GM21723 (cell line): ENCODE measurements around the gene C19orf33.
A peak's percentile ranks its signal among the peaks of the same experiment; 100 is the strongest.
"Not testable (repeated sequence)": the region's sequence is repeated elsewhere in the genome, so short reads cannot be mapped to it uniquely, and the experiment has no call there.

Experiments used
- ATAC-seq: cut with Tn5 transposase; IDR thresholded peaks from one replicate; pipeline ENCODE4 v1.9.1; 2021; ENCODE audit warnings: mild to moderate bottlenecking, moderate library complexity; ENCODE audit not compliant: unreplicated experiment

The C19orf33 gene

DNA sequence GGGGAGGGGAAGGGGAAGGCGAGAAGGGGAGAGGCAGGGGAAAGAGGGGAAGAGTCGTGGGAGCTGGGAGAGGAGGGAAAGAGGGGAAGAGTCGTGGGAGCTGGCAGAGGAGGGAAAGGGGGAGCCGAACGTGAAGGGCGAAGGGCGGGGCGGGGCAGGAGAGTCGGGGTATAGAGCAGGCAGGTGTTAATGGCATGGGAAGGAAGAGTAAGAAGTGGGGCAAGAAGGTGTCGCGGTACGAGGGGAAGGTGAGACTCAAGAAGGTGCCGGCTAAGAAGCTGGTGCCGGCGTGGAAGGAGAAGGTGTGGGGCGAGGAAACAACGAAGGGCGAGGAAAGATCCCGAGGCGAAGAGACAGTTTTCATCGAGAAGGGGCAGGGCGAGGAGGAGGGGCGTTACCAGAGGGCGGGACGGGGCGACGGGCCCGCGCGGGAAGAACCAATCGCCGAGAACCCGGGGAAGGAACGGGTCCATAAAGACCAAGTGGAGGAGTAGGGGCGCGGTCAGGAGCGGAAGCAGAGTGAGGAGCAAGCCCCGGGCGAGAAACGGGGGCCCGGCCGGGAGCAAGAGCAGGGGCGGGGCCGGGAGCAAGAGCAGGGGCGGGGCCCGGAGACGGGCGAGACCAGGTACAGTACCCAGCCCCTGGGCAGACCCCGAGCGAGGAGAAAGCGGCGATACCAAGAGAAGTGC is 32.0 kb downstream of the C19orf33 start:
- ATAC-seq, result peak; percentile 73

DNA sequence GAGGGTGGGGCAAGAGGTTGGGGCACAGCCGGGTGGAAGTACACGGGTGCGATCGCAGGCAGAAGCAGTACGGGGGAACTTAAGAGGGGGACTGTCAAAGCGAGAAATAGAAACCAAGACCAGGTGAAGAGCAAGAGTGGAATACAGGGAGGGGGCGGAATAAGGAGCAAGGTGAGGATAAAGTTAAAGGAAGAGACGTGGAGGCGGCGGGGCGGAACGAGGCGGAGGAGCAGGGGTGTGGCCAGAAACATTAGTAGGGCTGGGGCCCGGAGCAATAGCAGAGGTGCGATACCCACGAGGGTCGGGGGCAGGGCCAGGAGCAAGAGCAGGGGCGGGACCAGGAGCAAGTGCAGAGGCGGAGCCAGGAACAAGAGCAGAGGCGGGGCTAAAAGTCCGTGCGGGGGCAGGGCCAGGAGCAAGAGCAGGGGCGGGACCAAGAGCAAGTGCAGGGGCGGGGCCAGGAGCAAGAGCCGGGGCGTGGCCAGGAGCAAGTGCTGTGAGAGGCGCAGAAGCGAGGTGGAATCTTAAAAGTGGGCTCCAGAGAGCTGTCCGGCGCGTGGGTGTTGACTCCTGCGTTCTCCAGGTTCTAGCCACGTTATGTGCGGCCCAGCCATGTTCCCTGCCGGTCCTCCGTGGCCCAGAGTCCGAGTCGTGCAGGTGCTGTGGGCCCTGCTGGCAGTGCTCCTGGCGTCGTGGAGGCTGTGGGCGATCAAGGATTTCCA is 32.7 kb downstream of the C19orf33 start:
- ATAC-seq, result peak; percentile 44

DNA sequence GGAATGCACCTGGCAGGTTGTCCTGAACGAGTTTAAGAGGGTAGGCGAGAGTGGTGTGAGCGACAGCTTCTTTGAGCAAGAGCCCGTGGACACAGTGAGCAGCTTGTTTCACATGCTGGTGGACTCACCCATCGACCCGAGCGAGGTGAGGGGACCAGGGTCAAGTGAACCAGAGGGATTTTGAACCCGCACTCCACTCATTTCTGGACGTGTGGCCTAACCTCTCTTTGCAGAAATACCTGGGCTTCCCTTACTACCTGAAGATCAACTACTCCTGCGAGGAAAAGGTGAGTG is 33.3 kb downstream of the C19orf33 start:
- no peak for ATAC-seq

DNA sequence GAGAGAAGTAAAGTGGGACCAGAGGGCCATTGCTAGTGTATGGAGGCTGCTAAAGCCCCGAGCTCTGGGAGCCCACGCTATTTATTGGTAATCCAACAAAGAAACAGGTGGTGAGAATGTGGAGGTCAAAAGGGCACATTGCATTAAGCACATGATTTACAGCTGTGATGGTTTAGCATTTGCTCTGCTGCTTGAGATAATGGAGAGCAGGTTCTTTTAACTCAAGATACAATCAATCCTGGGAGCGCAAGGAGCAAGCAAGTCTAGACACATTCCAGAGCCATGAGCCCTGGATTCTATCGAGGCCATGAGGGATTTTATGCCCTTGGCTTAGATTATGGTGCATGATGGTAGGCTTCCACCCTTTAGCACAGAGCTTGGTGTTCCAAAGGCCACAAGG is 35.0 kb downstream of the C19orf33 start:
- not testable (repeated sequence) for ATAC-seq

DNA sequence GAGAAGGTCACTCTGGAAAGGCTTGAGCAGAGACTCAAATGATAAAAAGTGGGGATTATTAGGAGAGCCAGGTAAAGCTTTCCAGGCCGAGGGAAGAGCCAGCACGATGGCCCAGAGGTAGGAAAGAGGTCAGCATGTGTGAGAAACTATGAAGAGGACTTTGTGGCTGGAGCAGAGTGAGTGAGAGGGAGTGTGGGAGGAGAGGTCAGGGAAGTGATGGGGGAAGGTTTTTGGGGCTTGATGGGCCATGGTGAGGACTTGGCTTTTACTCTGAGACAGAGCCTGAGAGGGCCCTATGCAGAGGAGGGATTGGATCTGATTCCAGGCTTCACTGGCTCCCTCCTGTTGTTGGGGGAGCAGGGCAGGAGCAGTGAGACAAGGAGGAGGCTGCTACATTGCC is 36.9 kb downstream of the C19orf33 start:
- no peak for ATAC-seq

DNA sequence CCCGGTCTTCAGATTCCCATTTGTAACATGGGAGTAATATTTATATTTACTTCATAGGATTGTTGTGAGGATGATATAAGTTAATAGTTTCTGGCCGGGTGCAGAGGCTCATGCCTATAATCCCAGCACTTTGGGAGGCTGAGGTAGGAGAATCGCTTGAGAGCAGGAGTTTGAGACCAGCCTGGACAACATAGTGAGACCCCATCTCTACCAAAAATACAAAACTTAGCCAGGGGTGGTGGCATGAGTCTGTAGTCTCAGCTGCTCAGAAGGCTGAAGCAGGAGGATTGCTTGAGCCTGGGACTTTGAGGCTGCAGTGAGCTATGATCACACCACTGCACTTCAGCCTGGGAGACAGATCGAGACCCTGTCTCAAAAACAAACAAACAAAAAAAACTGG is 42.8 kb downstream of the C19orf33 start:
- ATAC-seq, result no peak

DNA sequence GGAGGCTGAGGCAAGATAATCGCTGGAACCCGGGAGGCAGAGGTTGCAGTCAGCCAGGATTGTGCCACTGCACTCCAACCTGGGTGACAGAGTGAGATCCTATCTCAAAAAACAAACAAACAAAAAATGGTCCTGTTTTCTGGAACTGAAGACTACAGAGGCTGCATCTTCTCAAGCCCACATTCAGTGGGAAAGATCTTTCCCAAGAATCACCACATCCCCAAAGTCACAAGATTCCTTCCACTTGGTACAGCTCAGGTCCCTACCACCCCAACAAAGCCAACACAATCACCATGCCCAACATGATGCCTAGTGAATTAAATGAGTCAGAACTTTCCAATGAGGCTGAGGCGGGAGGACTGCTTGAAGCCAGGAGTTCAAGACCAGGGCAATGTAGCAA is 46.8 kb downstream of the C19orf33 start:
- no peak for ATAC-seq

DNA sequence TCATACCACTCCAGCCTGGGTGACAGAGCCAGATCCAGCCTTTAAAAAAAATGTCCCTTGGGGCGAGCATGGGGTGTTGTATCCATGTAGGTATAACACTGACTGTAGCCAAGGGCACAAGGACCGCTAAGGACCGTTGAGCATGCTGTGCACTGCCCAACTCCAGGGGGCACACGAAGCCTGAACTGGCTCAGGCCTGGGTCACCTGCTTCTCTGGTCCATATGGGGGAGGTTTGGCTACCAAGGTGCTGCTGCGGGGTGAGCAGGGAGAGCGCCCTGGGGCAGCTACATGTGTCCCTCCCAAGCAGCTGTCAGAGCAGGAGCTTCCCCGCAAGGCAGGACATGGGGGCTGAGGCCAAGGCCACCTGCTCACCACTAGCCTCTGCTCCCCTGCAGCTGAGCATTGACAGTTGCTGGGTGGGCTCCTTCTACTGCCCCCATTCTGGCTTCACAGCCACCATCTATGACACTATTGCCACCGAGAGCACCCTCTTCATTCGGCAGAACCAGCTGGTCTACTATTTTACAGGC is 47.9 kb downstream of the C19orf33 start:
- no peak for ATAC-seq

DNA sequence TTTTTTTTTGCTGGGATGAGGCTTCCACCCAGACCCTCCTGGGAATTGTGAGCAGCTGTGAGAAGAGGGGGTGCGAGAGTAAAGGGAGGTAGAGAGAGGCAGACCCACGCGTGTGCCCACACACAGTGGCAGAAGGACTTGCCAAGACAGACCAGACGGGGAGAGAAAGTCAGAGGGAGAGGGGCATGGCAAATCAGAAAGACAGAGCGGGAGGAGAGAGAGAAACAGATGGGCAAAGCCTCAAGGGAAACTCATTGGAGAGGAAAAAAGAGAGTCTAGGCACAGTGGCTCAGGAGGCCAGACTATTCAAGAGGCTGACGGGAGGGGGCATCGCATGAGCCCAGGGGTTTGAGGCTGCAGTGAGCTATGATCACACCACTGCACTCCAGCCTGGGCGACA is 48.6 kb downstream of the C19orf33 start:
- no peak for ATAC-seq
